OCI-LY7 (cell line): Measurements from ENCODE around the gene CCDC122. TPM values are rescaled to one million over a fixed set of nuclear protein-coding genes. Genes with fewer than 3 reads are reported as not detected.

Experiments
- BruUV-seq: library from RNA; stranded (reverse); fragments of 400-500 nt; replicated peaks from 2 replicates; lab custom pipeline; 2021; lab: Mats Ljungman, UMichigan
- CTCF ChIA-PET: fragments of 300-600 bp; sonication (Branson Sonifier 250); formaldehyde crosslinking; loops from one replicate; lab custom pipeline; 2022; ENCODE audit warnings: antibody characterized with exemption; ENCODE audit not compliant: unreplicated experiment; lab: Charles Lee
- POLR2A ChIA-PET: fragments of 300-600 bp; sonication (Branson Sonifier 250); formaldehyde crosslinking; loops from one replicate; lab custom pipeline; 2022; ENCODE audit warnings: antibody characterized with exemption; lab: Charles Lee
- DNase-seq: peaks from one replicate; pipeline ENCODE4 v3.0.0-alpha.2; 2015; ENCODE audit warnings: low spot score
- H2AFZ ChIP-seq: fragments of 200-600 bp; sonication (generic), shearing (Covaris generic); 2 replicates; pipeline ENCODE4 v1.6.1; 2014; ENCODE audit warnings: mild to moderate bottlenecking, antibody characterized with exemption, low read length, moderate library complexity
- H3K27ac ChIP-seq: fragments of 200-600 bp; sonication (generic); 2 replicates; pipeline ENCODE4 v1.5.1; 2014; ENCODE audit warnings: mixed run types, low read depth, mild to moderate bottlenecking, moderate library complexity, low read length, inconsistent platforms; ENCODE audit not compliant: poor library complexity, severe bottlenecking
- H3K36me3 ChIP-seq: fragments of 200-600 bp; sonication (generic); 2 replicates; pipeline ENCODE4 v1.6.1; 2014; ENCODE audit warnings: mild to moderate bottlenecking, antibody characterized with exemption, low read length, moderate library complexity, mixed read lengths; ENCODE audit not compliant: insufficient read depth
- H3K4me1 ChIP-seq: fragments of 200-600 bp; sonication (generic); 2 replicates; pipeline ENCODE4 v1.5.1; 2014; ENCODE audit warnings: mild to moderate bottlenecking, low read length; ENCODE audit not compliant: insufficient read depth, poor library complexity, severe bottlenecking
- H3K4me2 ChIP-seq: fragments of 200-600 bp; sonication (generic); 2 replicates; pipeline ENCODE4 v1.6.1; 2014; ENCODE audit warnings: mild to moderate bottlenecking, low read length
- H3K4me3 ChIP-seq: fragments of 200-600 bp; sonication (generic); 2 replicates; pipeline ENCODE4 v1.5.1; 2014; ENCODE audit warnings: mild to moderate bottlenecking, low read depth, low read length; ENCODE audit not compliant: poor library complexity, severe bottlenecking
- H3K79me2 ChIP-seq: fragments of 200-600 bp; sonication (generic); 2 replicates; pipeline ENCODE4 v1.6.1; 2016; ENCODE audit warnings: low read depth, mild to moderate bottlenecking, low read length, moderate library complexity, mixed read lengths; ENCODE audit not compliant: insufficient read depth
- H3K9me2 ChIP-seq: fragments of 200-600 bp; sonication (generic); 2 replicates; pipeline ENCODE4 v1.6.1; 2016; ENCODE audit warnings: mild to moderate bottlenecking, low read length, mixed read lengths; ENCODE audit not compliant: insufficient read depth
- H3K9me3 ChIP-seq: fragments of 200-600 bp; sonication (generic); 2 replicates; pipeline ENCODE4 v1.6.1; 2014; ENCODE audit warnings: mild to moderate bottlenecking, mixed run types, low read length, mixed read lengths
- H4K20me1 ChIP-seq: fragments of 200-600 bp; sonication (generic); 2 replicates; pipeline ENCODE4 v1.6.1; 2014; ENCODE audit warnings: mild to moderate bottlenecking, antibody characterized with exemption, low read length, moderate library complexity, mixed read lengths; ENCODE audit not compliant: insufficient read depth
- EZH2phosphoT487 ChIP-seq: fragments of 200-600 bp; sonication (generic); IDR thresholded peaks from 2 replicates; pipeline ENCODE4 v1.6.1; 2018; ENCODE audit warnings: low read depth, borderline replicate concordance, mild to moderate bottlenecking, mixed run types, antibody characterized with exemption, low read length, moderate library complexity, mixed read lengths
- intact Hi-C: fragments of 100-400 bp; cut with micrococcal nuclease; formaldehyde crosslinking; loops from one replicate; pipeline ENCODE4 v1.10.0; 2022; ENCODE audit not compliant: unreplicated experiment
- total RNA-seq, 2 experiments: library from RNA; depleted of rRNA in 1 of 2; stranded (reverse); fragments of >200 nt in 1 of 2; shearing (Covaris generic) in 1 of 2; gene quantifications; 2 replicates each; pipeline ENCODE4 v1.2.3, GENCODE V29; 2014 to 2022
- TF ChIP-seq, protein P1 (sequence below): fragments of 200-600 bp; sonication (generic); conservative IDR thresholded peaks from 2 replicates; pipeline ENCODE4 v1.5.1; 2014; ENCODE audit warnings: mild to moderate bottlenecking, antibody characterized with exemption, low read length, moderate library complexity, mixed read lengths

CCDC122 gene
- total RNA-seq, 2 experiments from 2014 or later: 4.6 to 21.6 TPM

DNA sequence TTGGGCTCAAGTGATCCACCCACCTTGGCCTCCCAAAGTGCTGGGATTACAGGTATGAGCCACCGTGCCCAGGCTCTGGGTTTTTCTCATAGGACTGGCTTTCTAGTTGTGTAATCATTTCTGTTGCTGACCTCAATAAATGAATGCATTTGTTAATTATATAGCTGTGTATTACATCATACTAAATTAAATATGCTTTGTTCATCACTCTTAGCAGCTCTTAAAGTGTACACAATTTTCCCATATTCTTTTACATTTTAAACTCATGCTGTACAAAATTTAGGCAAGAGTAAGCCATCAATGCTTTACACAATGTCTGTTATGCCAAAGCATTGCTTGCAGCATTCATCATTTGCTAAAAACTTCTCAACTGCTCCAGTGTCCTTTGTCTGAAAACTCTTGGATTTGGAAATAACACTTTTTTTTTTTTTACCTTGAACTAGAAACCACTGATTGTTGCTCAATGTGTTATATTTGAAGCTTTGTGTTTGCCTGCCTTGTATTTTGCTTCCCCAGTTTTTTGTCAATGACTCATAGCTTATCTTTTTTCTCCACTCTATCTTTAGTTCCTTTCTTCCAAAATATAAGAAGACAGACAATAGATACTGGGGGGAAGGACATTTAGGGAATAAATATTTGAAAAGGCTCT is 31.4 kb downstream of the CCDC122 start:
- no peak for TF ChIP-seq EZH2phosphoT487
- TF ChIP-seq, protein P1, sequence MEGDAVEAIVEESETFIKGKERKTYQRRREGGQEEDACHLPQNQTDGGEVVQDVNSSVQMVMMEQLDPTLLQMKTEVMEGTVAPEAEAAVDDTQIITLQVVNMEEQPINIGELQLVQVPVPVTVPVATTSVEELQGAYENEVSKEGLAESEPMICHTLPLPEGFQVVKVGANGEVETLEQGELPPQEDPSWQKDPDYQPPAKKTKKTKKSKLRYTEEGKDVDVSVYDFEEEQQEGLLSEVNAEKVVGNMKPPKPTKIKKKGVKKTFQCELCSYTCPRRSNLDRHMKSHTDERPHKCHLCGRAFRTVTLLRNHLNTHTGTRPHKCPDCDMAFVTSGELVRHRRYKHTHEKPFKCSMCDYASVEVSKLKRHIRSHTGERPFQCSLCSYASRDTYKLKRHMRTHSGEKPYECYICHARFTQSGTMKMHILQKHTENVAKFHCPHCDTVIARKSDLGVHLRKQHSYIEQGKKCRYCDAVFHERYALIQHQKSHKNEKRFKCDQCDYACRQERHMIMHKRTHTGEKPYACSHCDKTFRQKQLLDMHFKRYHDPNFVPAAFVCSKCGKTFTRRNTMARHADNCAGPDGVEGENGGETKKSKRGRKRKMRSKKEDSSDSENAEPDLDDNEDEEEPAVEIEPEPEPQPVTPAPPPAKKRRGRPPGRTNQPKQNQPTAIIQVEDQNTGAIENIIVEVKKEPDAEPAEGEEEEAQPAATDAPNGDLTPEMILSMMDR: no peak
- no peaks in the 10 kb centered on the region for H3K4me1 ChIP-seq
- H3K4me3 ChIP-seq: no peak overlapping the region
- no peak overlapping the region for H3K4me2 ChIP-seq
- intact Hi-C loops: no loop called here
- no peak for DNase-seq
- H2AFZ ChIP-seq: no peak overlapping the region
- ChIA-PET CTCF (no interaction called here), POLR2A (interaction anchor here (0.6 to 1.5 kb wide), 7 partner anchors 9 to 1170 kb away, joined by 3 to 4 read pairs (median 3); no protein-coding TSS in a partner anchor)
- H3K9me3 ChIP-seq: peaks cover 15% of the 10 kb centered on the region
- H3K79me2 ChIP-seq: no peaks in the 10 kb centered on the region
- no peaks in the 10 kb centered on the region for H4K20me1 ChIP-seq
- no peak overlapping the region for H3K27ac ChIP-seq
- BruUV-seq: no TSS peak
- H3K36me3 ChIP-seq: no peaks in the 10 kb centered on the region; the same call in 1 of the 2 replicates
- H3K9me2 ChIP-seq: no peaks in the 10 kb centered on the region

DNA sequence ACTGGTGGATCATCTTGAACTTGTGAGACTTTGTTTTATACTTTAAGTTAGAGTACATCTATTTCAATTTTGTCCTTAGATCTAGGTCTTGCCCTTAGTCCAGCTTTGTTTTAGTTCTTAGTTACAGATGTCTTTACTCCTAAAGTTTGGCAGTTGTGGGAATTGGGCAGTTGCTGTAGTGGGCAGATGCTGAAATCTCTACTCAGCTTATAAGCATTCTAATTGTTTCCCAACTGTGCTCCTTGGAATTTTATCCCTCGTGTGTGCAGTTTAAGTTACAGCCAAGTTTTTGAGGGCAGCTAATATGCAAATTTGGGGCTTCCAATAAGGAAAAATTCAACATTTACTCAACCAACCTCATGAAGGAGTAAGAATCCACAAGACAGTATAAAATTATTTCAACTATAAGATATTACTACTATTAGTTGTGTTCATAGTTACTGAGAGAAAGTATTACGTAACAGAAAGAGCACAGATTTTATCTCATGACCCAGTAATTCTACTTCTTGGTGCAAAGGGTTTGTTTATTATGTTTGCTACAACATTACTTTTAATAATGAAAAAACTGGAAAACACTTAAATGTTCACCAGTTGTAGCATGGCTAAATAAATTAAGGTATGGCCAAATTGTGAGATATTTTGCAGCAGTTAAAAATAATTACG is 32.9 kb downstream of the CCDC122 start:
- H3K79me2 ChIP-seq: no peaks in the 10 kb centered on the region
- no peaks in the 10 kb centered on the region for H4K20me1 ChIP-seq
- no peak overlapping the region for H2AFZ ChIP-seq
- H3K4me3 ChIP-seq: no peak overlapping the region
- no peaks in the 10 kb centered on the region for H3K4me1 ChIP-seq
- BruUV-seq: no TSS peak
- H3K9me2 ChIP-seq: no peaks in the 10 kb centered on the region
- DNase-seq: no peak
- peaks cover 15% of the 10 kb centered on the region for H3K9me3 ChIP-seq
- ChIA-PET CTCF (no interaction called here), POLR2A (interaction anchor here (0.6 kb wide), 1 partner anchor 15 kb away, joined by 6 read pairs; no protein-coding TSS in a partner anchor)
- H3K4me2 ChIP-seq: no peak overlapping the region
- no peak for TF ChIP-seq EZH2phosphoT487
- TF ChIP-seq, protein P1: no peak
- H3K36me3 ChIP-seq: no peaks in the 10 kb centered on the region; the same call in 1 of the 2 replicates
- no peak overlapping the region for H3K27ac ChIP-seq
- intact Hi-C loops: no loop called here
